Stimulated activated CD8-positive, alpha-beta memory T cell treated with anti-CD3 and anti-CD28 coated beads, Interleukin-12 subunit alpha, Interleukin-12 subunit beta, amount 100 ng/mL, for 24 hours (primary cell): ENCODE results near the gene HINT3.
"Not testable (repeated sequence)": the region's sequence is repeated elsewhere in the genome, so short reads cannot be mapped to it uniquely, and the experiment has no call there.

Experiments used
- DNase-seq: peaks from one replicate; pipeline ENCODE4 v3.0.0-alpha.2; 2020; ENCODE audit errors: extremely low read depth

Gene HINT3

GRCh38 chr6:125956506-125957390 is at the start of gene HINT3:
Gene HINT3 (plus strand): TSS chr6:125956770. CDS start chr6:125956978, 208 bp downstream.
- peak; percentile 97 for DNase-seq

- DNase-seq, result no peak
Measured at GRCh38 chr6:125910527-125910926, 46.0 kb upstream of the HINT3 start.

- DNase-seq, result not testable (repeated sequence)
Measured at GRCh38 chr6:125911051-125911451, 45.5 kb upstream of the HINT3 start.

- DNase-seq, result not testable (repeated sequence)
Measured at GRCh38 chr6:125912430-125912829, 44.1 kb upstream of the HINT3 start.

GRCh38 chr6:125913145-125913544 is 43.4 kb upstream of the HINT3 start:
- no peak for DNase-seq

- DNase-seq, result no peak
Measured at GRCh38 chr6:125913864-125914351, 42.7 kb upstream of the HINT3 start.

GRCh38 chr6:125918230-125918629 is 38.3 kb upstream of the HINT3 start:
- no peak for DNase-seq

- DNase-seq, result no peak
Measured at GRCh38 chr6:125918681-125919566, 37.6 kb upstream of the HINT3 start.

- DNase-seq, result no peak
Measured at GRCh38 chr6:125919618-125920017, 37.0 kb upstream of the HINT3 start.

- no peak for DNase-seq
Measured at GRCh38 chr6:125922322-125922860, 34.2 kb upstream of the HINT3 start.

GRCh38 chr6:125923366-125923877 is 33.1 kb upstream of the HINT3 start:
- DNase-seq, result no peak

- no peak for DNase-seq
Measured at GRCh38 chr6:125924169-125924568, 32.4 kb upstream of the HINT3 start.

- no peak for DNase-seq
Measured at GRCh38 chr6:125924697-125925358, 31.7 kb upstream of the HINT3 start.

GRCh38 chr6:125926711-125927110 is 29.9 kb upstream of the HINT3 start:
- DNase-seq, result no peak

- DNase-seq, result no peak
Measured at GRCh38 chr6:125927761-125928160, 28.8 kb upstream of the HINT3 start.

- DNase-seq, result no peak
Measured at GRCh38 chr6:125930765-125931418, 25.7 kb upstream of the HINT3 start.

- DNase-seq, result no peak
Measured at GRCh38 chr6:125931733-125932450, 24.7 kb upstream of the HINT3 start.

- no peak for DNase-seq
Measured at GRCh38 chr6:125932451-125932795, 24.1 kb upstream of the HINT3 start.

- DNase-seq, result not testable (repeated sequence)
Measured at GRCh38 chr6:125935520-125935919, 21.1 kb upstream of the HINT3 start.

- DNase-seq, result no peak
Measured at GRCh38 chr6:125939026-125939425, 17.5 kb upstream of the HINT3 start.
